Sigmoid colon (tissue), 7 donors: ENCODE data around the gene NDUFA8. TPM values are rescaled to one million over a fixed set of nuclear protein-coding genes. Genes with fewer than 3 reads are reported as not detected.

Experiments
- DNase-seq: peaks from one replicate; pipeline ENCODE4 v3.0.0-alpha.2; 2019
- H3K27ac ChIP-seq, 4 donors: fragments of 200-600 bp; sonication (generic); one replicate each; pipeline ENCODE4 v1.5.1; 2016 to 2019; ENCODE audit warnings: mild to moderate bottlenecking in 1 of 4
- H3K27me3 ChIP-seq, 3 donors: fragments of 200-600 bp; sonication (generic); one replicate each; pipeline ENCODE4 v1.5.1; 2019; ENCODE audit warnings: mild to moderate bottlenecking in 1 of 3
- H3K36me3 ChIP-seq, 4 donors: fragments of 200-600 bp; sonication (generic); one replicate each; pipeline ENCODE4 v1.5.1; 2016 to 2019
- H3K4me1 ChIP-seq, 4 donors: fragments of 200-600 bp; sonication (generic); one replicate each; pipeline ENCODE4 v1.5.1; 2017 to 2019
- H3K4me3 ChIP-seq, 4 donors: fragments of 200-600 bp; sonication (generic); one replicate each; pipeline ENCODE4 v1.5.1; 2017 to 2019; ENCODE audit warnings: mild to moderate bottlenecking in 2 of 4, moderate library complexity in 1 of 4
- H3K9me3 ChIP-seq, 4 donors: fragments of 200-600 bp in 3 of 4; sonication (generic) in 3 of 4; one replicate each; pipeline versions ENCODE4 v1.5.1 to v1.6.1; 2013 to 2019
- CTCF ChIP-seq, 4 experiments: fragments of 450-650 bp in 3 of 4; fragments of 200-600 bp in 1 of 4; IDR thresholded peaks; one replicate each; pipeline ENCODE4 v1.5.1; 2016 to 2019; ENCODE audit warnings: antibody characterized with exemption in 4 of 4, mild to moderate bottlenecking in 3 of 4, moderate library complexity in 2 of 4
- EP300 ChIP-seq, 4 donors: sonication (generic); formaldehyde crosslinking; IDR thresholded peaks; one replicate each; pipeline ENCODE4 v1.6.1; 2017; ENCODE audit warnings: antibody characterized with exemption in 4 of 4
- POLR2A ChIP-seq, 2 donors: fragments of 450-650 bp; IDR thresholded peaks; one replicate each; pipeline ENCODE4 v1.6.1; 2016; ENCODE audit warnings: antibody characterized with exemption in 2 of 2, mild to moderate bottlenecking in 2 of 2, moderate library complexity in 2 of 2
- POLR2AphosphoS5 ChIP-seq, 4 donors: sonication (generic); formaldehyde crosslinking; IDR thresholded peaks; one replicate each; pipeline ENCODE4 v1.6.1; 2017; ENCODE audit warnings: antibody characterized with exemption in 4 of 4
- WGBS, 2 donors: extraction: QIAGEN DNeasy Blood & Tissue Kit; methylation state at CpG; one replicate each; pipeline ENCODE4 v1.1.7; 2013; 5-methylcytosine and 5-hydroxymethylcytosine counted together
- intact Hi-C: fragments of 100-400 bp; cut with DNase I; formaldehyde crosslinking; loops from one replicate; pipeline ENCODE4 v1.15.1; 2023
- polyA plus RNA-seq, 3 donors: library from polyadenylated mRNA; stranded (reverse); fragments of 200-250 nt; gene quantifications; one replicate each; pipeline ENCODE4 v1.2.3, GENCODE V29; 2013
- total RNA-seq, 4 donors: library from RNA; depleted of rRNA; stranded (reverse); fragments of >200 nt; gene quantifications; one replicate each; pipeline ENCODE4 v1.1.0, GENCODE V29; 2016
- donor health status: healthy with polysubstance abuse.
- donor health status: Bipolar disorder and iron deficiency.
- donor health status: healthy.

Gene NDUFA8
- total and polyA plus RNA-seq, 7 donors, result 63.9 to 194 (median 92.7) TPM

GRCh38 chr9:122111413-122112085 lies 48.0 kb downstream of the NDUFA8 start:
- Histone ChIP-seq H3K4me1 (peaks cover 0 to 20% (median 17%) of the 10 kb centered on the region in 4 donors), H3K9me3 (no peaks in the 10 kb centered on the region), H3K27me3 (no peaks in the 10 kb centered on the region), H3K4me3 (no peak overlapping the region), H3K27ac (no peak overlapping the region), H3K36me3 (no peaks in the 10 kb centered on the region)
- 86 to 87% methylated on average over 9 of the region's 9 CpGs for WGBS, 2 donors
- TF ChIP-seq POLR2AphosphoS5 (IDR thresholded peaks at IDR 0.05) (no peak), EP300 (IDR thresholded peaks at IDR 0.05) (no peak), CTCF (IDR thresholded peaks at IDR 0.05) (no peak), POLR2A (IDR thresholded peaks at IDR 0.05) (no peak)
- intact Hi-C loops, result no loop called here
- no peak for DNase-seq

- Histone ChIP-seq H3K4me3 (no peak overlapping the region), H3K27ac (no peak overlapping the region), H3K9me3 (no peaks in the 10 kb centered on the region), H3K36me3 (no peaks in the 10 kb centered on the region), H3K27me3 (no peaks in the 10 kb centered on the region), H3K4me1 (peaks cover 0 to 25% (median 23%) of the 10 kb centered on the region in 4 donors)
- DNase-seq, result no peak
- 92% methylated on average over 7 of the region's 7 CpGs for WGBS, 2 donors
- intact Hi-C loops, result no loop called here
- TF ChIP-seq EP300 (IDR thresholded peaks at IDR 0.05) (no peak), POLR2AphosphoS5 (IDR thresholded peaks at IDR 0.05) (no peak), POLR2A (IDR thresholded peaks at IDR 0.05) (no peak)
Observed at GRCh38 chr9:122110100-122110833, 49.3 kb downstream of the NDUFA8 start.

DNA sequence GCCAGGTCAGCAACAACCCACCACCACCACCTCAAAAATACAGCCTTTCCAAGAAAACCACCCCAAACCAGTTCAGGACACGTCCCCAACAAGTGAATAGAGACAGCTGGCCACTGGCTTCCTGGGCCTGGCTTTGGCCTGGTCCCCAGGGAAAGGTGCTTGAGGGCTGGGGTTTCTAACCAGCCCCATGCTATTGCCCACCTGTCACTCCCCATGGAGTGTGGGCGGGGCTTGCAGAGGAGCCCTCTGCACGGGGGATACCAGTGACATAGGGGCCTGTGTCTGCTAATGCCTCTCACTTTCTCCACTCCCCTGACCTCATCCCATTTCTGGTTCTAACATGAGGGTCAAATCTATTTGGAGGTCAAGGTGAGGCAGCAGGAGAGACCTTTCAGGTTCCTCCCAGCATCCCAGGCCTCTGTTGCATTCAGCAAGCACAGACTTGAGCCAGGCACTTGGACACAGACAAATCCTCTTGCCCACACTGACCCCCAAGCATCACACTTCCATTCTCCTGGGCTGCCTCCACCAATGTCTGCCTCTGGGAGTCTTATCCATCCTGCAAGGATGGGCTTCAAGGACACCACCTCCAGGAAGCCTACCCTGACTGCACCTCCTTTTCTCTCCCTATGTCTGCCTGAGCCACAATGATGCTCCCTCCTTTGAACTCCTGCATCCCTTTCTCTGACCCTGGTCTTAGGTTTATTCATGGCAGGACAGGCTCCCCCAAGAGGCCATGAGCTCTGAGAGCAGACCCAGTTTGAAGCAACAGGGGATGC lies 50.4 kb downstream of the NDUFA8 start:
- Histone ChIP-seq H3K4me1 (peaks cover 0 to 25% (median 23%) of the 10 kb centered on the region in 4 donors), H3K4me3 (no peak overlapping the region), H3K27me3 (no peaks in the 10 kb centered on the region), H3K36me3 (no peaks in the 10 kb centered on the region), H3K27ac (peak overlapping the region in 1 of 4 donors; percentile 84), H3K9me3 (no peaks in the 10 kb centered on the region)
- no peak for DNase-seq
- intact Hi-C loops, result no loop called here
- TF ChIP-seq POLR2A (IDR thresholded peaks at IDR 0.05), result no peak
- TF ChIP-seq POLR2AphosphoS5 (IDR thresholded peaks at IDR 0.05), result no peak
- TF ChIP-seq CTCF (IDR thresholded peaks at IDR 0.05), result no peak
- no peak for TF ChIP-seq EP300 (IDR thresholded peaks at IDR 0.05)
- WGBS, 2 donors, result 80 to 84% methylated on average over 3 of the region's 3 CpGs

DNA sequence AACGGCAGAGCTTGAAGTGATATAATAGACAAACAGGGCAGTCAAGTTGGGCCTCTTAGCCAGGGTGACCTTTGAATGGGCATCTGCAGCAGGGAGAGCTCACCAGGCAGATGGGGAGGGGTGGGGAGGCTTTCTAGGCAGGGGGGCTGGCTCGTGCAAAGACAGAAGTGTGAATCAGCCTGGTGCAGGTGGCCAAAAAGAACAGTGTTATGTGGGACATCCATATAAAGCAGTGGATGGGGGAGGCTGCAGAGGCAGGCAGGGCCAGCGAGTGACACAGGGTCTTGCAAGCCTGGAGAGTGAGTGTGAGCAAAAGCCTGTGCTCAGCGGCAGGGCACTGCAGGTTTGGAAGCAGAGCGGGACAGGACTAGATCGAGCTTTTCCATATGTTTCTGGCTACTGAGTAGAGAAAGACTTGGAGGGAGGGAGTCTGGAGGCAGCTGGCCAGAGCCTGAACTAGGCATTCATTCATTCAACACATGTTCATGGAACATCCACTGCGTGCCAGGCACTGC lies 52.2 kb downstream of the NDUFA8 start:
- Histone ChIP-seq H3K27me3 (no peaks in the 10 kb centered on the region), H3K36me3 (no peaks in the 10 kb centered on the region), H3K4me3 (no peak overlapping the region), H3K4me1 (peaks cover 0 to 25% (median 23%) of the 10 kb centered on the region in 4 donors), H3K9me3 (no peaks in the 10 kb centered on the region), H3K27ac (peak overlapping the region; percentile 71 to 84 (median 79))
- intact Hi-C loops, result no loop called here
- DNase-seq, result peak; percentile 90
- TF ChIP-seq CTCF (IDR thresholded peaks at IDR 0.05) (no peak), POLR2AphosphoS5 (IDR thresholded peaks at IDR 0.05) (peak in 2 of 4 donors; percentile 32 to 47)
- 74% methylated on average over 7 of the region's 7 CpGs for WGBS, 2 donors
